Stomach (tissue), 4 donors: ENCODE results near the gene NINL.

Experiments
- POLR2A ChIP-seq, 4 donors: fragments of 450-650 bp; IDR thresholded peaks; one replicate each; pipeline ENCODE4 v1.6.1; 2016; ENCODE audit warnings: antibody characterized with exemption in 4 of 4, control low read depth in 2 of 4, mild to moderate bottlenecking in 1 of 4, moderate library complexity in 1 of 4
- POLR2AphosphoS5 ChIP-seq, 3 donors: sonication (generic); formaldehyde crosslinking; IDR thresholded peaks; one replicate each; pipeline ENCODE4 v1.6.1; 2016; ENCODE audit warnings: antibody characterized with exemption in 3 of 3

- TF ChIP-seq POLR2A (IDR thresholded peaks at IDR 0.05), result no peak
- no peak for TF ChIP-seq POLR2AphosphoS5 (IDR thresholded peaks at IDR 0.05)
Measured at GRCh38 chr20:25477014-25477882, 108.1 kb downstream of the NINL start.
